GM20431 (cell line): ENCODE measurements around the gene MBD5.

ENCODE experiments used
- in situ Hi-C: fragments of 300-500 bp; cut with MseI, MboI; formaldehyde crosslinking; loops from one replicate; pipeline ENCODE4 v1.15.0; 2020; ENCODE audit warnings: low sequenced_read_pairs; ENCODE audit not compliant: unreplicated experiment

Gene MBD5

DNA sequence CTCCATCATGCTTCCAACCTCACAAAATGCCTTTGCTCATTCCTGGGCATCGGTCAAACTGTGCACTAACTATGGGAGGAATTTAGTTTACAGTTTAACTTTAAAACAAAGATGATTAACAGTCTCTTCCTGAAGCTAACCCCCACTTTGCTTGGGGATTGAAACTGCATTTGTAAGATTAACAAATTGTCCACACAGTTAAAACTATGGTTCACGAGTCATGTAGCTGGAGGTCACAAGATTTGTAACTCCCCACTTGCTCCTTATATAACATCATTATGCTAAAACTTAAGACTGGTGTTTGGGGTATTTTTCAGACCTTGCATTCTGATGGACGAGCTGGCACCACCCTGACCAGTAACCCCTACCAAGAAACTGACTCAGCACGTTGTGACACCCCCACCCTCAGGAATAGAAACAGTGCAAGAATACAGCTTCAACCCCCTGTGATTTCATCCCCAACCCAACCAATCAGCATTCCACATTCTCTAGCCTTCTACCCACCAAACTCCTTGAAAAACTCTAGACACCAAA is 252.3 kb downstream of the MBD5 start:
- in situ Hi-C loops: no loop called here

GRCh38 chr2:148279216-148279615 is 258.3 kb downstream of the MBD5 start:
- in situ Hi-C loops: no loop called here

GRCh38 chr2:148282201-148282600 is 261.3 kb downstream of the MBD5 start:
- in situ Hi-C loops: no loop called here

DNA sequence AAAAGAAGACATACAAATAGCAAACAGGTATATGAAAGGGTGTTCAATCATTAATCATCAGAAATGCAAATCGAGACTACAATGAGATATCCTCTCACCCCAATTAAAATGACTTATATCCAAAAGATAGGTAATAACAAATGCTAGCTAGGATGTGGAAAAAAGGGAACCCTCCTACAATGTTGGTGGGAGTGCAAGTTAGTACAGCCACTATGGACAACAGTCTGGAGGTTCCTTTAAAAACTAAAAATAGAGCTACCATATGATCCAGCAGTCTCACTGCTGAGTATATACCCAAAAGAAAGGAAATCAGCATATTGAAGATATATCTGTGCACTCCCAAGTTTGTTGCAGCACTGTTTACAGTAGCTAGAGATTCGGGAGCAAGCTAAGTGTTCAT is 271.5 kb downstream of the MBD5 start:
- in situ Hi-C loops: no loop called here

DNA sequence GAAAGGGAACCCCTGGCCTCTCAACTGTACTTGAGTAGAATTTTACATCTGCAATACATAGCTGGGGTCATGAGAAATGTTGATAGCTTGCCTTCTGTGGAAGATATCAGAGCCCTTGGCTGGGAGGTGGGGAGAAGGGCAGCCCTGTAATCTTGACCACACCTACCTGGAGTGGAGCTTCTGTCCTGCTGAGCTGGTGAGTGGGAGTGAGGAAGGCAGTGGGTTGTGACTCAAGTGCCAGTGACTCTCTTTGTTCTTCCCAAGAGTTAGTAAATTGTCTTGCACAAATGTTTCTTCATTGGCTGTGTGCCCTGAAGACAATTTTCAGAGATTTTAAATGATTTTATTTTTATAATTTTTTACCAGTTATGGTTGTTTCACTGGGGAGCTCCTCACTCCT is 277.3 kb downstream of the MBD5 start:
- in situ Hi-C loops: no loop called here

DNA sequence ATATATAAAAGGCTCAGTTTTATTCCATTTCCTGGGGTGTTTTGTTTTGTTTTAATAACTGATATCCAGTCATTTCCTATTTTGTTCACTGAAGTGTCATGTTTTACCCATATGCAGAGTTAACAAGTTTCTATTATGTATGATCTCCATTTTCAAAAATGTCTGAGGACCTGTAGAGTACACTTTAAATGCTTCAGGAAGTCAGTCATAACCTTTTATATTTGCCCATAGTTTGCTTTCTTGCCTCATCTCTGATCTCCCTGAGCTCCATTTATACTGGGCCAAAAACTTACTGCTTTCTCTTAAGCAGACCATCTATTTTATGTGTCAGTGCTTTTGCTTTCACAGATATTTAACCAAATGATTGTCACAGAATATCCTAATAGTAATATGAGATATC is 278.7 kb downstream of the MBD5 start:
- in situ Hi-C loops: no loop called here

DNA sequence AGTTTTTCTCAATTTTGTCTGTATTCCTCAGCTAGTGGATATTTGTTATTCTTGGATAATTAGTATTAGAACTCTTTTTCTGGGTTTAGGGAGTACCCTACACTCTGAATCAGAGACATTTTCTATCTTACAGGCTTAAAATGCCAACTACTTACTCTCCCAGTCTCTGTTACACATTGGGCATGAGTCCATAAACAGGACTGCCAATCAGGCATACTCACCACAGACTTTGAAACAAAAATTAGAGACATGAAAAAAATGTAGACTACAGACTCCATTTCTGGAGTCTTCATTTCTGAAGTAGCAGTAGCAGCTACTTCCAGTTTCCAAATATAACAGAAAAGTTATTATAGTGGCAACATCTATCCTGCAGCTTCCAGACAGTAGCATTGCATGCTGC is 279.7 kb downstream of the MBD5 start:
- in situ Hi-C loops: no loop called here

DNA sequence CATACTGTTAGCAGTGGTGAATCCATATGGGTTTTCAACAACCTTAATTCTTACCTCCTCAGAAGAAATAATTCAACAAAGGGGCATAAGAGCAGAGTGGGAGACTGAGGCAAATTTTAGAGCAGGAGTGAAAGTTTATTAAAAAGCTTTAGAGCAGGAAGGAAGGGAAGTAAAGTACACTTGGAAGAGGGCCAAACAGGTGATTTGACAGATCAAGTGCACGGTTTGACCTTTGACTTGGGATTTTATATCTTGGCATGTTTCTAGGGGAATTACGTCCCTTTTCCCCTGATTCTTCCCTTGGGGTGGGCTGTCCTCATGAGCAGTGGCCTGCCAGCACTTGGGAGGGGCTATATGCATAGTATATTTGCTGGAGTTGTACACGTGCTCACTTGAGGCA is 280.5 kb downstream of the MBD5 start:
- in situ Hi-C loops: no loop called here

GRCh38 chr2:148302526-148302925 is 281.6 kb downstream of the MBD5 start:
- in situ Hi-C loops: no loop called here

DNA sequence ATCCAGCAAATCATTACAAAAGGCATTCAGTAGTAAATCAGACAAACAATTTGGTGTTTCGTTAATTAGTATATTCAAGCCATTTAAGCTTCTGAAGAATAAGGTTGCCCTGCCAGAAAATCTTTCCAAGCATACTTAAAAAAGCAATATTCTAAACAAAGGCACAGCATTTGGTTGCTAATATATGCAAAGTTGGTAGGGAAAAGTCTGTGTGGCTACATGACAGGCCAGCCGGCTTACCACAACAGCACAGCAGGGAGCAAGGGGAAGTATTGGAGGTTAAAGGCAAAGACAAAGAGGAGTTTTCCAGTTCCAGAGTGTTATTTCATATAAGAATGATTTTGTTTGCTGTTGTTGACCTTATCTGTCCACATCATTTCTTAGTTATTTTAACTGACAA is 282.3 kb downstream of the MBD5 start:
- in situ Hi-C loops: no loop called here

GRCh38 chr2:148305476-148305875 is 284.6 kb downstream of the MBD5 start:
- in situ Hi-C loops: no loop called here

DNA sequence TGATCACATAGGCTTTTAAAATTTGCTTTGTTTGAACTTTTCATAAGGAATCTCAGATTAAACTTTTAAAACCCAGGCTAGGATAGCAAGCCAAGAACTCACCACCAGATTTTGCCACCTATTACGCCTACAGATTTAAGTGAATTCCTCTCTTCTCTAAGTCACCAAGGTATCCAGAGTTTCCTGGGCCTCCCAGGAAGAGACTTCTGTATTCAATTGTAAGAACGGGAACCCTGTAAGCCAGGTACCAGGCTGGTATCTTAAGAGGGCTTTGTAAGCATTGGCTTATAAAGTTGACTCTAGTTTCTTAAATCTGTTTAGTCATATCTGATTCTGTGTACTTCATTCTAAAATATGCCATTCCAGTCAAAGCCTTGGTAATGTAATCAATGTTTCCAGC is 285.1 kb downstream of the MBD5 start:
- in situ Hi-C loops: no loop called here

DNA sequence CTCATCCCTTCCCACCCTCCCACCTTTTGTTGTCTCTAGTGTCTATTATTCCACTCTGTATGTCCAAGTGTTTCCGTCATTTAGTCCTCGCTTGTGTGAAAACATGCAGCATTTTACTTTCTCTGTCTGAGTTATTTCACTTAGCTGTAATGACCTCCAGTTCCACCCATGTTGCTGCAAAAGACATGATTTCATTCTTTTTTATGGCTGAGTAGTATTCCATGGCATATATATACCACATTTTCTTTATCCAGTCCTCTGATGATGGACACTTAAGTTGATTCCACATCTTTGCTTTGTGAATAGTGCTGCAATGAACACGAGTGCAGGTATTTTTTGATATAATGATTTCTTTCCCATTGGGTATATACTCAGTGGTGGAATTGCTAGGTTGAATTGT is 296.7 kb downstream of the MBD5 start:
- in situ Hi-C loops: no loop called here

- in situ Hi-C loops: no loop called here
Measured at GRCh38 chr2:148338541-148338940, 317.6 kb downstream of the MBD5 start.

GRCh38 chr2:148342086-148342485 is 321.2 kb downstream of the MBD5 start:
- in situ Hi-C loops: no loop called here

- in situ Hi-C loops: no loop called here
Measured at GRCh38 chr2:148350199-148350598, 329.3 kb downstream of the MBD5 start.

DNA sequence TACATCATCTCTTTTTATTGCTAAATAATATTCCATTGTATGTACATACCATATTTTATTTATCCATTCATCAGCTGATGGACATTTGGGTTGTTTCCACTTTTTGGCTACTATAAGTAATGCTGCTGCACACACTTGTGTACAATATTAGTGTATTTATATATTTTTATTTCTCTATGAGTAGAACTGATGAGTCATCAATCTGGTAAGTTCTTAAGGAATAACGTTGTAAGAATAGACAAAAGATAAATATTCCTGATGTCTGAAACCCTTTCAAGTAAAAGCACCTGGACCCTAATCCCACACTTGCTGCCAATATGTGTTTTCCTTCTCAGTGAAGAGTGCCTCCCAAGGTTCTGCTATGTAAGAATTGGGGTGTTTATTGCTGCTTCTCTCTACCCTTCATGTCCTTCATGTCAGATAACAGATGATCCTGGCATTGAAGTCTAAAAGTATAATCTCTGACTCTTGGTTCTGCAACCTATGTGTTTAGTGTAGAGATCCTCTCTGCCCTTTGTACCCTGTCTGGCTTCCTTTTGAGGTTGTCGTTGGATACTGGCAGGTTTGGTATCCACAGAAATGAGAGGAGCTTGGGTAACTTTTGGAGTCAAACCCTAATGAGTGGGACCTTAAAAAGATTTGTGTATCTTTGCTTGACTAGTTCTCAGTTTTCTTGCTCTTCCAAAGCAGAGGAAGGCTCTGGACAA is 330.7 kb downstream of the MBD5 start:
- in situ Hi-C loops: no loop called here

GRCh38 chr2:148358375-148358774 is 337.5 kb downstream of the MBD5 start:
- in situ Hi-C loops: no loop called here

DNA sequence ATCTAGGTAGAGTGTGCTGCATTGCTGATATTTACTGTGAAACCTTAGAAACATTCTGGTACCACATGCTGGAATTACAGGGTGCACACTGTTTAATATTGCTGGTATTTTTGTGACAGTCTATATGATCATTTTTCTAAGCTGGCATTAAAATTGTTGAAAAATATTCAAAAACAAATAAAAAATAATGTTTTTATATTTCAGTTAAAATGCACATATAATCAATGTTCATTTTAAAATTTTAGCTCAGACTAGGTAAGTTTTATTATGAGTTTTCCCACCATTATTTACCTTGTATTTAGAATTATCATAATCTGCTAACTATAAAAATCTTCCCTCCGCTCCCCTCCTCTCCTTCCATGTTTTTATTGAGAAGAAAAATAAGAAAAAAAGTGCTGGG is 339.8 kb downstream of the MBD5 start:
- in situ Hi-C loops: no loop called here

GRCh38 chr2:148362144-148362796 is 341.4 kb downstream of the MBD5 start:
- in situ Hi-C loops: no loop called here

DNA sequence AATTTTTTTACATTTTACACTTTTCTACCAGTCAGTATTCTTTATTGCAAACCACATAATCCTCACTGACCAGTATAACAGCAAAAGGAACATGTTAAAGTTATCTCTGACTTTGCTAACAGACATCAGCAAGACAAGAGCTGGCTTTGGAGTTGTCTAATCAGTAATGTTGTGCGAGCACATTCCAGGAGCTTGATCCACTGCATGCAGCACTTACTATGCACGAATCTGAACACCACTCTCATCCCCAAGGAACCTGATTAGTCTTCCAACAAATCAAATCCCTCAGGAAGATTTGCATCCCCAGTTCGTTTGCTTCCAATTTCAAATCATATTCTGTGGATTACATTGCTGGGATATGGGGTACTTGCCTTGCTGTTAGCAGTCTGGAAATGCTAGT is 354.3 kb downstream of the MBD5 start:
- in situ Hi-C loops: no loop called here

- in situ Hi-C loops: no loop called here
Measured at GRCh38 chr2:148391324-148391723, 370.4 kb downstream of the MBD5 start.
